Activated naive CD4-positive, alpha-beta T cell (primary cell): Measurements from ENCODE around the gene CRYBG3.

ENCODE experiments used
- DNase-seq, 4 experiments: peaks; one replicate each; lab custom pipeline; 2025; lab: John Stamatoyannopoulos, UW

Gene CRYBG3

DNA sequence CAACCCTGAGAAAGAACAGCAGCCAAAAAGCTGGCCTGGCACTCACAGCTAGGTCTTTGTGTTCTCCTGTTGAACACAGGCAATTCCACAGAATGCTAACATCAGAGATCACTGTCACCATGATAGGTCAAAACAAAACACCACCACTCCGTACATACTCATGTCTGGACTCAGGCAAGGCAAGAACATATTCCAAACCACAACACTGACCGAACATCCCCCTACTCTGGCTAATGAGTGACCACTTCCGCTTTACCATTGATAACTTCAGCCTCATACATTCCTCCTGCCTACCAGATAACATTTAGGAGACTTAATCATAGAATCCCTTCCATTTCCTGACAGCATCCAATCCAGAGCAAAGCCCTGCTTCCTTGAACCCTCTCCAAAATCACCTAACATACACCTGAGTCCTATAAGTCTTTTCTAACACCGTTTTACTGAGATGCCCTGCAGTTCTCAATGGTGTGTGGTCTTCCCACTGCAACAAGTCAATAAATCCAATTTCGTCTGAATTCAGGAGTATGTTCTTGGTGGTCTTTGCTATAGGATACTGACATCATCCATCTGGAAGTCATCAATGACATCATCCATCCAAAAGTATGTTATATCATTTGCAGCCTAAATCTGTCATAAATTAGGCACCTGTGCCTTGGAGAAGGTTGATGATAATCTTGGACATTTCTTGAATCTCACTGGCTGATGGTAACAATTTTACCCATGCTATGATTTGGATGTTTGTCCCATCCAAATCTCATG lies 126.7 kb downstream of the CRYBG3 start:
- no peak for DNase-seq

DNA sequence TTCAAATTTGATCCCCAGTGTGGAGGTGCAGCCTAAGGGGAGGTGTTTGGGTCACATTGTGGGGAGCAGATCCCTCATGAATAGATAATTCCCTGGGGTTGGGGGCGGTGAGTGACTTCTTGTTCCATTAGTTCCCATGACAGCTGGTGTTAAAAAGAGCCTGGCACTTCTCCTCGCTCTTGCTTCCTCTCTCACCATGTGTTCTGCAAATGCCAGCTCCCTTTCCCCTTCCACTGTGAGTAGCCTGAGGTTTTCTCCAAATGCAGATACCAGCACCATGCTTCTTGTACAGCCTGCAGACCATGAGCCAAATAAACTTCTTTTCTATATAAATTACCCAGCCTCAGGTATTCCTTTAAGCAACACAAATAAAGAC lies 127.3 kb downstream of the CRYBG3 start:
- no peak for DNase-seq

DNA sequence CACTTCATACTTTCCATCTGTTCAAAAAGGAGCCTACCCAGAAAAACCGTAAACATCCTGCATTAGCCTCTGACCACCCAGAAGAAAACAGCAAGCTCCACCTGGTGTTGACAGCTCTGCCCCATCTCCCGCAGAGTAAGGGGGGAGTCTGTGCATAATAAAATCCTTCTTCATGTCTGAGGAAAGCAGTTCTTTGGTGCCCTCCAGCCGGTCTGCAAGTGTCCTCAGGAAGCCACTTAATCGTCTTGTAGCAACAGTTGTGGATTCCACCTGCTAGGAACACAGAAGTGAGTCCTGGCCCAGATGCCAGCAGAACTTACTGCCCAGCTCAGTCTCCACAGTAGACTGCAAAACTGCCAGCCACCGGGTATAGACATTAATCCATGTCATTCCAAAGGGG lies 127.9 kb downstream of the CRYBG3 start:
- no peak for DNase-seq

DNA sequence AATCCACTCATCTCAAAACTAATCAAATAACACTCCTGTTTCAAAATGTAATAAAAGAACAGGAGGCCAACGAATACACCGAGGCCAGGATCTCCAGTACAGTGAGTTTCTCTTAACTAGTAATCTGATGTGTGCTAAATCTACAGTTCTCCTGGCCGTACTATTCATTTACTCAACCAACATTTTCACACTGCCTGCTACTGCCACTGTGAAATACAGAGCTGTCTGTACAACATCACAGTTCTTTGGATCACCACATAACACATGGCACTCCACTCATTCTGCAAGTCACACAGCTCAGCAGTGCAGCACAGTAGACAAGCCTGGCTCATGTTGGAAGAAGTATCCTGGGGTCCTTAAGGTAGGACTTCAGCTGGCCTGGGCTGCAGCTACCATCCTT lies 128.5 kb downstream of the CRYBG3 start:
- DNase-seq: no peak

DNA sequence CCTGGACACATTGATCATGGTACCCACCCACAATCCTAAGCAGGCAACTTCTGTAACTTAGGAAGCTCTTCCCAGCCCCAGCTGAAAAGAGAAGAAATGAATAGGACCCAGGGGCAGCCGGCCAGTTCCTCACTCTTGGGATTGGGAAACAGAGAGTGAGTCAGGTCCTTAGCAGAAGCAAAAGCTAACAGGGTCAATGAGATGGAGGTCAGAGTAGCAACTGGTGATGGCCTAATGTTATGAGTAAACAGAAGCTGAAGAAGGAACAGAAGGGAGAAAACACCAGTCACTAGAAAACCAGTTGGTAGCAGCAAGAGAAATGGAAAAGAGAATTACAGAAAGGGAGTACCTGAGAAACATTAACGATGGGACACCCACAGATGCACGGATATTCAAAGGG lies 130.5 kb downstream of the CRYBG3 start:
- DNase-seq: no peak

DNA sequence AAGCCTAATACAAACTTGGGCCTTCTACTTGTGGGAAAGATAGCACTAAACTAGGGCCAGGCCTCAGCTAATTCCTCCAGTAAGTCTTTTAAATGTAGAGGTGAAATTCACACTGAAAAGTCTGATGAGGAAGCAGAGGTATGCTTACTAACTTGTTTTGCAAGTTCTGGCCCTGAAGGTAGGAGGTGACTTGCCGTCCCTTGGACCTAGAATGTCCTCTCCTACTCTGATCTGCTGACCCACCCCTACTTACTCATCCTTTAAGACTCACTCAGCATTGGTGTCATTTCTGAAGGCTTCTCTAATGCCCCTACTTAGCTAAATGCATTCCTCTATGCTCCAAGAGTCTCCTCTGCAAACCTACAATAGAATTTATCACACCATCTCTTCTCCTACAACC lies 131.1 kb downstream of the CRYBG3 start:
- DNase-seq: no peak

DNA sequence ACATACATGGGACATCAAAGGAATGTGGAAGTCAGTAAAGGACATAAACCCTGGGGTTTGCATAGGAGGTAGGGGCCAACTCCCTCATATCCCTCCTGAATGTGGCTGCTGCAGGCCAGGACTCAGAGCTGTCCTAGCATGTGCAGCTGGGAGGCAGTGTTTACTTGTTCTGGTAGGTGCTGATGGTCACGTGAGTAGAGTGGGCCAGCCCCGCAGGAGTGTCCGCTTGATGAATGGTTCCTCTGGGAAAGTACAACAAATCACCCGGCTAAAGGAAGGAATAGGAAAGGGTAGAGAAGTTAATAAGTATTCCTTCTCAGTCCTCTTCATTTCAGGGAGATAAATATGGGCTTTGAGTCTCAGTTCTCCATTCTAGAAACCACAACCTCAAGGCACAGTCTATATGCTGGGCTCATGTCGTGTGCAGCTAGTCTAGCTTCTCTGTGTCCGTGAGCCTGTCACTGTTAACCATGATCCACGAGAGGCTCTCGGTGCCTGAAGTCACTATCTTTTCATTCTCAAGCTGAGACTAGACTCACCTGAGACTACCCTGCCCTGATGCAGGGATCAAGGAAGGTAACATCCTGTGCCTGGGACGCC lies 132.5 kb downstream of the CRYBG3 start:
- no peak for DNase-seq

DNA sequence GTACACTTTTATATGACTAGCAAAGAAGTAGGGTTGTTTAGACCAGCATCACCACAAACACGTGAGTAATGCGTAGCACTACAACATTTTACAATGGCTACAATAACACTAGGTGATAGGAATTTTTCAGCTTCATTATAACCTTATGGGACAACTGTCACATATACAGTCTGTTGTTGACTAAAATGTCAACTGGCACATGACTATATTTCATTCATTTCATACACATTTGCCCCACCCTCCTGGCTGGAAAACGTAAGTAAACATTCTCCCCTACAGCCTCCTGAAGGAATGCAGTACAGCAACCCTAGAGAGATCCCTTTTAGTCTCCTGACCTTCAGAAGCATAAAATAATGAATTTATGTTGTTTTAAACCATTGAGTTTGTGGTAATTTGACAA lies 134.2 kb downstream of the CRYBG3 start:
- DNase-seq: no peak

DNA sequence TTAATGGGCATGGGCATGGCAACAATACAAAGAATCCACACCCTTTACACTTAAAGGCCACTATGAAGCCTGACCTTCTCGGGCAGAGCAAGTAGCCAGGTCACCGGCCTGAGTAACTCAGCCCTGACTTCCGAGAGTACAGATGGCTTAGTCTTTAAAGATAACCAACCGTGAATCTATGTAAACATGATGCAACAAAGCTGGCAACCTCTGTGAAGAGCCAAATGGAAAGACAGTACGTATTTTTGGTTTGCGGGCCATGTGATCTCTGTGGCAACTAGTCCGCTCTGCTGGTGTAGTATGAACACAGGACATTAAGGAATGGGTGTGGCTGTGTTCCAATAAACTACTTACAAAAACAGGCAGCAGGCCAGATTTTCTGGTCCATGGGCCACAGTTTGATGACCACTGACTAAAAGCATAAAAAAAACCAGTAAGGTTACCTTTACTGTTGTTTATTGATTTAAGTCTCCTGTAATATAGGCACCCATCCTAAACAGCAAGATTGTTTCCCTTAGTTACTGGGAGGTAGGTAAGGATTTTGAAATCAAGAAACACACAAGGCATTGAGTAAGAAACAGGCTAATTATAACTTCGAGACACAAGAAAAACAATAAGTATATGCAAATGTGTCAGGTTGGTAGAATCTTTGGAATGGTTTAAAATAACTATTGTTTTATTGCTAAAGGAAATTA lies 136.0 kb downstream of the CRYBG3 start:
- no peak for DNase-seq

DNA sequence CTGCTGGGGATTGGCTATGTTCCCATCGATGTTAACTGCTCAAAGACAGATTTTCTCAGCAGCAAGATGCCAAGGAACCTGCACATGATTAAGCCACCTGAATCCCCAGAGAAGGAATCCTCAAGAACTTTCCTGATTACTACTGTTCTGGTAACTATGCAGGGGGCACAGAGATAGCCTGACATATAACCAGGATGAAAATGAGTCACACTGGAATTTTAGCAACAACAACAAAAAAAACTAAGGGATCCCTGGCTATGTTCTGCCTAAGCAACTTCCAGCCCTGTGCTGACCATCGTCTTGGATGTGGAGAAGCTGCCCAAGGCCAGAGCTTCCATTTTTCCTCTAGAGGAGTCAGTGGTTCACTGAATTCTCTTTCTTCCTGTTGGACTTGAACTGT lies 136.6 kb downstream of the CRYBG3 start:
- DNase-seq: no peak

DNA sequence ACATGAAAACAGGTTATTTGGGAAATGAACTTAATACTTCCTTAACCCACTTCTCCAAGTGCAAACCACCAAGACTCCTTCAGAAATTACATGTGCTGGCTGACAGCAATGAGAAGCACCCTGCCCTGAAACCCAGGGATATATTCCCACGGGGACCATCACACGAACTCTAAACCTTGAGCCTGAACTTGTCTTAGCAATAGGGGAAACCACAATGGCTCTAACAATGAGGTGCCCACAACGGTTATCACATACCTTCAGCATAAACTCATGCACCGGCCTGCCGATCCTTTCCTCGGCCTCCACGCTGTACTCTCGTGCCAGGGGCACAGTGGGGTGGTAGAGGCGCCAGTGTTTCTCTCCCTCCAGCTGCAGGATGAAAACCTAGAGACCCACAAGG lies 137.0 kb downstream of the CRYBG3 start:
- no peak for DNase-seq

DNA sequence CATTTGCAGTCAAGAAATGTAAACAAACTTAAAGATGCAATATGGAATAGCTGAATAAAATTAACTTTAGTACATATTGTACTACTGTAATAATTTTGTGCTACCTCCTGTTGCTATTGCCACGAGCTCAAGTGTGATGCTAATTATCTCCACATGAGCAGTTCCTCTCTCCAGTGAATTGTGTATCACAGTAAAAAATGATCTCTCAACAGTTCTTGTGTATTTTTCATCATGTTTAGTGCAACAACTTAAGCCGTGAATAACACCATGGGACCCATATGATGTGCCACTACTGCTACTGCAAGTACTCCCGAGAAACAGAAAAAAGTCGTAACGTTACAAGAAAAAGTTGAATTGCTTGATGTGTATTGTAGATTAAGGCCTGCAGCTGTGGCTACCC lies 138.1 kb downstream of the CRYBG3 start:
- no peak for DNase-seq

DNA sequence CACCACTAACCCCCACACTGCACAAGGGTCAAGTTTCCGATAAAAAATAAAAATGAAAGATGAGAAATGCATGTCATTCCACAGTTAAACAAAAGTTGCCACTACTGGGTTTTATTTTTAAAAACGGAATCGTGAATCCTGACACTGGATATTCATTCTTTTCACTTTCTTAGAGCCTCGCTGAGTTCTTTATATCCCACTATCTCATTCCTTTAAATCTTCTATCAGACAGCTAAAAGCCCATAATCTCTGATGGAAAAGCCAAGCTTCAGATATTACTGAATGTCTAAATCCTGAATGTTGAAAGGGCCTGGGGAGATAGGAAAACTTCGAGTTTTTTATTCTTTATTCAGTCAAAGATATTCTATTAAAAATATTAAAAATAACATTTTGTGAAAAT lies 138.7 kb downstream of the CRYBG3 start:
- DNase-seq: no peak

DNA sequence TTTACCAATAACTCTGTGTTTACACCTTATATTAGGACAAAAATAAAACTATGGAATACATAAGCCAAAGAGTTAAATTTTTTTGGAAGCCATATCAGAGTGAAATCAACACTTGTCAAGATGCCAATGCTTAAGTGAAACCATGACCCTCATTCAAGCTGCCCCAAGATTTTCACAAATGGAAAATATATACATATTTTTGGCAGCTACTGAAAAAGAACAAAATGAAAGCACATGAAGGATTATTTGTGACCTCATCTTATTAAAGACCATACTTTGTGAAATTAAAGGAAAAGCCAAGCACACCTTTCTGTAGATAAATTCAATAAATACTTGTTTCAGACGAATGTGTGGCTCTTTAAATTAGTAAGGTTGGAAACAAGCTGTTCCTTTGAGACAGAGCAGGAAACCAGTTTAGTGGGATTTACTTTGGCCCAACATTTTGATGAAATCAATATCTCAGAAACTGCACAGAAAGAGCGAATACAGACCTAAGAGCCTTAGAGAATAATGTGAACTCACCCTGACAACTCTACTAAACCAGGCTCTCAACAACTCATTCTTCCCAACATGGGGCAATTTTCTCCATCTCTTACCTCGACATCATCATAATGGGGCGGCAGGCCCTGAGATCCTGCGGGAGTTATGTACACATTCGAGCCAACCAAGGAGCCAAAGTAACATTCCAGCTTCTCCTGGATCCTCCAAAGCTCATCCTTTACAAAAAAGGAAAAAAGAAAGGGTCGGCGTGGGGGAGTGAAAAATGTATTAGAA lies 139.4 kb downstream of the CRYBG3 start:
- DNase-seq: no peak

DNA sequence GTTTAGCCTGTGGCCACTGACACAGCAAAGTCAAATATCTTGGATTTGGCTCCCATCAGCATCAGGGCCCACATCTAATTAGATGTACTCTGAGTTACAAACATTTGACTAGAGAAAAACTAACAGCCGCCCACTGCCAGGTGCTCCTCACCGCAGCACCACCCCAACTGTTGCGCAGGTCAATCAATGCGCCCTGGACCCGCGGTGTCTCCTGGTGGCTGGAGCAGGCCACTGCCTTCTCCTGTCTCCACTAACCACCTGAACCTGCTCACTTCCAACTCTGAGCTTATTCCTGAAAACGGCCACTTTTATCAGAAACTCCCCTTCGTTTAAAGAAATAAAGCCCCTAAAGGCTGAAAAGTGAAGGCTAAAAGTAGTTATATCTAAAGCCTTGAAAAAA lies 146.2 kb downstream of the CRYBG3 start:
- no peak for DNase-seq

DNA sequence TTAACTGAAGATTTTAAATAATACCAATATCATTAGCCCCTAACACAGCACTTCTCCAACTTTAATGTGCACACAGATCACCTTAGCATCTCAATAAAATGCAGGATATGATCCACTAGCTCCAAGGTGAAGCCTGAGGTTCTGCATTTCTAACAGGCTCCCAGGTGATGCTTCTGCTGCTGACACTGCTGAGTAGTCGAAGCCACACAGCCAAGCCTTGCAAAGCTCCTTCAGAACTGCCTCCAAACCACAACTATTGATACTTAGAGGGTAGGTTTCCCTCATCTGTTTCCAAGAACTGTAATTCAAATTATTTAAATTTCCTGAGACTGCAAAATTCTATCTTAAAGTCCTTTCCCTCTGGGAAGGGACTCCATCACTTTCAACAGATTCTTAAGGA lies 146.6 kb downstream of the CRYBG3 start:
- DNase-seq: no peak

DNA sequence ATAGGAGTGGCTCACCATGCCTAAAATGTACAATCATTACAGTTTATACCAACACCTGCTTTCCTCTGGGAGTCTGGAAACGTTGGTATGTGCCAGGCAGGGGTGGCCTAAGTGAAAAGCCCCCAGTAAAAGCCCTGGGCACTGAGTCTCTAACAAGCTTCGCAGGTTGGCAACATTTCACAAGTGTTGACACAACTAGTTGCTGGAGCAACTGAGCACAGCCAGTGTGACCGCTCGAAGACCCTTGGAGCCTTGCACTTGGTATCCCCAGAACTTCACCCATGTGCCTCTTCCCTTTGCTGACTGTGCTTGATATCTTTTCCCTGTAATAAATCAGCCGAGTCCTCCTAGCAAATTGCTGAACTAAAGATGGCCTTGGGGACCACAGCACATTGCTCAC lies 147.7 kb downstream of the CRYBG3 start:
- no peak for DNase-seq

DNA sequence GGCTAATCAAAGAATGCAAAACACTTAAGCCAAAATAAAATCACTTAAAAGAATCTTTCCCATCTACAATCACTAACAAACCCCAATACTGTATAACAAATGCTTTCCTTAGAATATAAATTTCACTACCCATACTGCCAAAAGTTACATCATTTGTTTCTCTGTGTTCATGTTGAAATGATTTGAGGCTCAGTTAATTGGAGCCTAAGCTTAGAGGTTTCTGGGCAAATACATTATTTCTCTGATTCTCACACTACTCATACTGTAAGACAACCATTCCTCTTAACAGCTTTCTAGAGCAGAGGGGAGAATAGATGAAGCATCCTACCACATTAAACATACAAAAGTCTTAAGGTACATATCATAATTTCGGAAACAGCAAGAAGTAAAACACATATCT lies 148.3 kb downstream of the CRYBG3 start:
- no peak for DNase-seq

DNA sequence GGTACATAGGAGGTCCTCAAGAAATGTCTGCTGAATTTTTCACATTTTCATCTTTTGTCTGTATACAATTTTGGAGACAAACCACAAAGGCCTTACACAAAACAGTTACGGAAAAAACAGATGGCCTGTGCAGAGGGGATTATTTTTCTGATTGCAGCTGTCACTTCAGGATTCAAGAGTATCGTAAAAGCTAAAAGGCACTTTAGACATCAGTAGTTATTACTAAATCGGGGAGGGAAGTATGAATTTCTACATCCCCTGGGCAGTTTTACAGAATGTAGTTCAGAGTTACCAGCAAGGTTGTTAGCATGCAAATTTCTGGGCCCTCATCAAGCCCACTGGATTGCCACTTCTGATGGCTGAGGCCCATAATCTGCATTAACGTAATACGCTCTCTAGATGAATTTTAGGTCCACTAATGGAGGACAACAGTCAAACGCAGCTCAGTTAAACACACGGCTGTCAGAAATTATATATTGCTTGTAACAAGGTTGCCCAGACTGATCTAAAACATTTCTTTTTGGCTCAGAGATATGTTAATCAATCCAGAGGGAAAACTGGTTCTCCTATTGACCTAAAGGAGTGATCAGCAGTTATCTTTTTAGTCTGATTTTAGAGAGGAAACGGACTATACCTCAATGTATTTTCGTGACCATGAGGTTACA lies 149.3 kb downstream of the CRYBG3 start:
- DNase-seq: no peak

DNA sequence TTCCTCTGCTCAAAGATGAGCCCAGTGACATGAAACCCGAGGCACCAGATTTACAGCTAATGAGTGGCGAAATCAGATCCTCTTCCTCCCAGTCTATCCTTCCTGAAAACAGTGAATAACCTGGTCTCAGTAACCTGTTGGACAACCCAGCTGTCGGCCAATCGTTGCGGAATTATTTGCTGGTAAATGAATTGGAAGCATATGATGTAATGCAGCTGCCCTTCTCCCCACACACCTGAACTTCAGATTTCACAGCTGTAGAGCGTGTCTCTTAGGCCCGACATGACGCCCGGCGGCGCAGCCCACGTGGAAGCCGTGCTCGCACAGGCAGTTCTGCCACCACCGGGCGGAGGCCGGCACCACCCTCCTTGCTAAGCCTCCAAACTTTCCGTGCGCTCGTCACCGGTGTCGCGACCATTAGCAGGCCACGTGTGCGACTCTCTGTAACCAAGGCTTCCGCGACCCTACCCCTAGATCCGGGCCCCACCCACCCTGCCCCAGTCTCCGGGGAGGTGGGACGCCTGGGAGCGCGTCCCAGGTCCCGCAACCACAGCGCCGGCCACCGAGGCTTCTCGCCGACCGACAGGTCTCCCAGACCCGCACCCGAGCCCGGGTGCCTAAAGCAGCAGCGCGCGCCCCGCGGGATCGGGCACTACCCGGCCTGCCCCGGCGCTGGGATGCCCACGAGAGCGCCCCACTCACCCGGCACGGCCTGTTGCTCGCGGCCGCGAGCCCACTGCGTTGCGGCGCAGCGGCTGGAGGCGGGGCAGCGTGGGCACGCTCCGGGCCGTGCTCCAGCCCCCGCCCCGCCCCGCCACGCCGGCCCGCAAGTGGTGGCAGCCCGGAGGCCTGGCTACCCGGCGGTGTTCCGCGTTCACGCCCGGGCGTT lies 150.1 kb downstream of the CRYBG3 start, which contains the start of gene RIOX2:
Gene RIOX2 (minus strand): TSS at position 753 of the 889 bp plus-strand sequence. CDS start 4,838 bp downstream, outside the sequence.
- peak; percentile 34 to 66 (median 50) for DNase-seq

DNA sequence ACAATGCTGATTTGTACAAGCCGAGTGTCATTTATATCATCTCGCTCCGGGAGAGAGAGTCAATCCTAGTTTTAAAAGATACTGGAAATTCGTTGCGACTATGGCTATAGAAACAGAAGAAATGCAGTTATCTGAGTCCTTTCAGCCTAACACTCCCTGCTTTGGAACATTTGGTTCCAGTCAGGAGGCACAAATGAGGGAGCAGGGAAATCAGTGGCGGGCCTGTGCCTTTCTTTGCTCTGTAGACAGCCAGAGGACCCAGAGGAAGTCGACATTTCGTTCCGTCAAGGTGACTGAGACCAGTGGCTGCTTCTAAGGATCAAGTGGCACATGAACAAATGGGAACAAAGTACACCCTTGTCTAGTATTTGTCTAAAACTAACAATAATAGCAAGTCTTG lies 151.2 kb downstream of the CRYBG3 start:
- DNase-seq: no peak
